GM23338 (cell line): ENCODE data around the gene EVA1B. TPM values are rescaled to one million over a fixed set of nuclear protein-coding genes. Genes with fewer than 3 reads are reported as not detected.

Experiments used
- ATAC-seq: fragments of 200-7000 bp; cut with Tn5 transposase; 3 replicates; pipeline ENCODE4 v1.9.1; 2020
- DNase-seq: peaks from one replicate; pipeline ENCODE4 v3.0.0-alpha.2; 2015; ENCODE audit warnings: low spot score
- H2AFZ ChIP-seq: fragments of 200-600 bp; sonication (generic); 2 replicates; pipeline ENCODE4 v1.8.0; 2016; ENCODE audit warnings: antibody characterized with exemption, mild to moderate bottlenecking, moderate library complexity
- H3F3A ChIP-seq: fragments of 200-600 bp; sonication (generic); replicated peaks from 2 replicates; pipeline ENCODE4 v1.8.0; 2017; ENCODE audit warnings: antibody characterized with exemption, mixed run types, low read depth
- H3K27ac ChIP-seq: fragments of 200-600 bp; sonication (generic); 2 replicates; pipeline ENCODE4 v1.6.1; 2016; ENCODE audit warnings: low read depth
- H3K27me3 ChIP-seq: fragments of 200-600 bp; sonication (generic); 2 replicates; pipeline ENCODE4 v1.8.0; 2016; ENCODE audit warnings: mild to moderate bottlenecking, mixed run types, moderate library complexity; ENCODE audit not compliant: insufficient read depth
- H3K36me3 ChIP-seq: fragments of 200-600 bp; sonication (generic); 2 replicates; pipeline ENCODE4 v1.8.0; 2016; ENCODE audit warnings: mild to moderate bottlenecking; ENCODE audit not compliant: insufficient read depth
- H3K4me1 ChIP-seq: fragments of 200-600 bp; sonication (generic); 2 replicates; pipeline ENCODE4 v1.8.0; 2016; ENCODE audit warnings: mild to moderate bottlenecking, moderate library complexity; ENCODE audit not compliant: insufficient read depth
- H3K4me2 ChIP-seq: fragments of 200-600 bp; sonication (generic); 2 replicates; pipeline ENCODE4 v1.7.1; 2017; ENCODE audit warnings: mixed run types
- H3K4me3 ChIP-seq: fragments of 200-600 bp; sonication (generic); 2 replicates; pipeline ENCODE4 v1.6.1; 2016; ENCODE audit warnings: mixed run types
- H3K79me2 ChIP-seq: fragments of 200-600 bp; sonication (generic); replicated peaks from 2 replicates; pipeline ENCODE4 v1.8.0; 2017; ENCODE audit warnings: mild to moderate bottlenecking; ENCODE audit not compliant: insufficient read depth
- H3K9me2 ChIP-seq: fragments of 200-600 bp; sonication (generic); 2 replicates; pipeline ENCODE4 v1.8.0; 2017; ENCODE audit not compliant: insufficient read depth
- H4K20me1 ChIP-seq: fragments of 200-600 bp; sonication (generic); replicated peaks from 2 replicates; pipeline ENCODE4 v1.8.0; 2017; ENCODE audit warnings: mild to moderate bottlenecking; ENCODE audit not compliant: insufficient read depth
- H3K27ac Mint-ChIP-seq: 2 replicates; pipeline ENCODE4 v1.8.0; 2020; ENCODE audit warnings: inconsistent platforms, mild to moderate bottlenecking, moderate library complexity, mixed read lengths
- H3K27me3 Mint-ChIP-seq: 3 replicates; pipeline ENCODE4 v1.8.0; 2022; ENCODE audit warnings: low read depth, mild to moderate bottlenecking, moderate library complexity, mixed read lengths, inconsistent platforms; ENCODE audit not compliant: insufficient read depth, poor library complexity
- H3K36me3 Mint-ChIP-seq: 3 replicates; pipeline ENCODE4 v1.8.0; 2021; ENCODE audit warnings: low read depth, mild to moderate bottlenecking, inconsistent platforms, moderate library complexity, mixed read lengths
- H3K4me1 Mint-ChIP-seq: 3 replicates; pipeline ENCODE4 v1.8.0; 2020; ENCODE audit warnings: mild to moderate bottlenecking, inconsistent platforms, mixed read lengths
- H3K4me3 Mint-ChIP-seq: 3 replicates; pipeline ENCODE4 v1.8.0; 2021; ENCODE audit warnings: moderate library complexity, mild to moderate bottlenecking, inconsistent platforms, mixed read lengths
- H3K9me3 Mint-ChIP-seq: 3 replicates; pipeline ENCODE4 v1.8.0; 2020; ENCODE audit warnings: moderate library complexity, mild to moderate bottlenecking, inconsistent platforms, mixed read lengths
- CREB1 ChIP-seq: fragments of 250-450 bp; sonication (Bioruptor Pico); IDR thresholded peaks from 2 replicates; pipeline ENCODE4 v1.5.0; 2020; ENCODE audit warnings: low read depth, mild to moderate bottlenecking, moderate library complexity
- ETS1 ChIP-seq: IDR thresholded peaks from 2 replicates; pipeline ENCODE4 v1.6.1; 2016; ENCODE audit warnings: antibody characterized with exemption
- EZH2 ChIP-seq: fragments of 200-600 bp; sonication (generic); IDR thresholded peaks from one replicate; pipeline ENCODE4 v1.8.0; 2017; ENCODE audit warnings: antibody characterized with exemption, mild to moderate bottlenecking, low read depth; ENCODE audit not compliant: unreplicated experiment
- EZH2phosphoT487 ChIP-seq: fragments of 200-600 bp; sonication (generic); IDR thresholded peaks from one replicate; pipeline ENCODE4 v1.8.1; 2018; ENCODE audit warnings: antibody characterized with exemption; ENCODE audit not compliant: unreplicated experiment
- JUNB ChIP-seq: IDR thresholded peaks from one replicate; pipeline ENCODE4 v1.6.1; 2016; ENCODE audit warnings: antibody characterized with exemption; ENCODE audit not compliant: unreplicated experiment
- NANOG ChIP-seq: IDR thresholded peaks from 2 replicates; pipeline ENCODE4 v1.6.1; 2016; ENCODE audit warnings: antibody characterized with exemption, borderline replicate concordance
- POLR2AphosphoS5 ChIP-seq: IDR thresholded peaks from 2 replicates; pipeline ENCODE4 v1.6.1; 2016; ENCODE audit warnings: antibody characterized with exemption, low read depth
- STAT1 ChIP-seq: IDR thresholded peaks from one replicate; pipeline ENCODE4 v1.6.1; 2016; ENCODE audit warnings: antibody characterized with exemption; ENCODE audit not compliant: unreplicated experiment
- ZNF331 ChIP-seq: fragments of 250-450 bp; sonication (Bioruptor Pico); IDR thresholded peaks from 2 replicates; pipeline ENCODE4 v1.5.0; 2020; ENCODE audit warnings: low read depth, mild to moderate bottlenecking, moderate library complexity
- polyA plus RNA-seq: library from polyadenylated mRNA; unstranded; fragments of >200 nt; fragmentation: Nextera tagmentation; extraction: Ambion mirVana; gene quantifications from 2 replicates; pipeline ENCODE4 v1.2.1, GENCODE V29; 2016
- total RNA-seq: library from RNA; depleted of rRNA; stranded (reverse); fragments of >200 nt; shearing (Covaris generic); gene quantifications from 2 replicates; pipeline ENCODE4 v1.2.3, GENCODE V29; 2014
- TF ChIP-seq, protein P1 (sequence below): IDR thresholded peaks from one replicate; pipeline ENCODE4 v1.6.1; 2018; ENCODE audit warnings: antibody characterized with exemption; ENCODE audit not compliant: unreplicated experiment
- TF ChIP-seq, protein P2 (sequence below), 2 experiments: fragments of 200-600 bp in 1 of 2; sonication (generic) in 1 of 2; conservative IDR thresholded peaks; 2 replicates each; pipeline versions ENCODE4 v1.5.1 to v1.6.1; 2016 to 2017; ENCODE audit warnings: antibody characterized with exemption in 2 of 2, low read depth in 2 of 2, mild to moderate bottlenecking in 2 of 2, moderate library complexity in 1 of 2

The EVA1B gene
- total and polyA plus RNA-seq, 2 experiments from 2014 or later, result 9.2 to 27.3 TPM

DNA sequence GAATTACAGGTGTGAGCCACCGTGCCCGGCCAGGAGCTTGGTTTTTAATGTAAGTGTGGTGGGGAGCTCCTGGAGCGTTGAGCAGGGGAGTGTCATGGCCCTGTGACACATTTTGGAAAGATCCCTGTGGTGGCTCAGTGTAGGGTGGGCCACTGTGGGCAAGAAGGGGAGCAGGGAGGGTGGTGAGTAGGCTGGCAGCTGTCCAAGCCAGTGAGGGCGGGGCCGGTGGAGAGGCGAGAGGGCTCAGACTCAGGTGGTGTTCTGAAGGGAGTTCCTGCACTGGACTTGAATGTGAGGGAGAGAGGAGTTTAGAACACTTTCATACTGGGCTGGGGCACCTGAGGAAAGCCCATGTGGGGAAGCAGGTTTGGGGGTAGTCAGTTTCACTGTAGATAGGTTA lies 3.1 kb upstream of the EVA1B start:
- no peak overlapping the region for H2AFZ ChIP-seq
- H3K4me2 ChIP-seq, result no peak overlapping the region
- H3K36me3 Mint-ChIP-seq, result peaks cover 3% of the 10 kb centered on the region
- no peaks in the 10 kb centered on the region for H3K36me3 ChIP-seq
- no peak for ATAC-seq
- peaks cover 19% of the 10 kb centered on the region for H3F3A ChIP-seq
- no peak overlapping the region for H3K4me3 ChIP-seq
- TF ChIP-seq, protein P1, sequence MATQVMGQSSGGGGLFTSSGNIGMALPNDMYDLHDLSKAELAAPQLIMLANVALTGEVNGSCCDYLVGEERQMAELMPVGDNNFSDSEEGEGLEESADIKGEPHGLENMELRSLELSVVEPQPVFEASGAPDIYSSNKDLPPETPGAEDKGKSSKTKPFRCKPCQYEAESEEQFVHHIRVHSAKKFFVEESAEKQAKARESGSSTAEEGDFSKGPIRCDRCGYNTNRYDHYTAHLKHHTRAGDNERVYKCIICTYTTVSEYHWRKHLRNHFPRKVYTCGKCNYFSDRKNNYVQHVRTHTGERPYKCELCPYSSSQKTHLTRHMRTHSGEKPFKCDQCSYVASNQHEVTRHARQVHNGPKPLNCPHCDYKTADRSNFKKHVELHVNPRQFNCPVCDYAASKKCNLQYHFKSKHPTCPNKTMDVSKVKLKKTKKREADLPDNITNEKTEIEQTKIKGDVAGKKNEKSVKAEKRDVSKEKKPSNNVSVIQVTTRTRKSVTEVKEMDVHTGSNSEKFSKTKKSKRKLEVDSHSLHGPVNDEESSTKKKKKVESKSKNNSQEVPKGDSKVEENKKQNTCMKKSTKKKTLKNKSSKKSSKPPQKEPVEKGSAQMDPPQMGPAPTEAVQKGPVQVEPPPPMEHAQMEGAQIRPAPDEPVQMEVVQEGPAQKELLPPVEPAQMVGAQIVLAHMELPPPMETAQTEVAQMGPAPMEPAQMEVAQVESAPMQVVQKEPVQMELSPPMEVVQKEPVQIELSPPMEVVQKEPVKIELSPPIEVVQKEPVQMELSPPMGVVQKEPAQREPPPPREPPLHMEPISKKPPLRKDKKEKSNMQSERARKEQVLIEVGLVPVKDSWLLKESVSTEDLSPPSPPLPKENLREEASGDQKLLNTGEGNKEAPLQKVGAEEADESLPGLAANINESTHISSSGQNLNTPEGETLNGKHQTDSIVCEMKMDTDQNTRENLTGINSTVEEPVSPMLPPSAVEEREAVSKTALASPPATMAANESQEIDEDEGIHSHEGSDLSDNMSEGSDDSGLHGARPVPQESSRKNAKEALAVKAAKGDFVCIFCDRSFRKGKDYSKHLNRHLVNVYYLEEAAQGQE, result no peak
- no peak for TF ChIP-seq CREB1 (CRISPR knock-in tag)
- H3K4me1 ChIP-seq, result peaks cover 18% of the 10 kb centered on the region
- DNase-seq, result no peak
- H3K9me2 ChIP-seq, result no peaks in the 10 kb centered on the region
- H3K79me2 ChIP-seq, result no peaks in the 10 kb centered on the region
- H3K4me1 Mint-ChIP-seq, result peaks cover 18% of the 10 kb centered on the region
- H3K4me3 Mint-ChIP-seq, result no peak overlapping the region
- H3K9me3 Mint-ChIP-seq, result no peaks in the 10 kb centered on the region
- H3K27me3 Mint-ChIP-seq, result peaks cover 19% of the 10 kb centered on the region
- no peak overlapping the region for H3K27ac Mint-ChIP-seq
- peaks cover 35% of the 10 kb centered on the region for H3K27me3 ChIP-seq
- H4K20me1 ChIP-seq, result no peaks in the 10 kb centered on the region
- no peak overlapping the region for H3K27ac ChIP-seq

GRCh38 chr1:36324353-36324703 lies 883 bp upstream of the EVA1B start:
- H3K4me2 ChIP-seq, result peak overlapping the region; percentile 92
- ATAC-seq, result no peak
- Mint-ChIP-seq H3K4me1 (peaks cover 18% of the 10 kb centered on the region), H3K4me3 (peak overlapping the region; percentile 76), H3K9me3 (no peaks in the 10 kb centered on the region), H3K27me3 (peaks cover 28% of the 10 kb centered on the region), H3K36me3 (peaks cover 3% of the 10 kb centered on the region), H3K27ac (no peak overlapping the region)
- no peak overlapping the region for H2AFZ ChIP-seq
- H3K4me1 ChIP-seq, result peaks cover 23% of the 10 kb centered on the region
- DNase-seq, result no peak
- H3K27me3 ChIP-seq, result peaks cover 46% of the 10 kb centered on the region
- H3F3A ChIP-seq, result peaks cover 22% of the 10 kb centered on the region
- no peak overlapping the region for H3K27ac ChIP-seq
- H4K20me1 ChIP-seq, result no peaks in the 10 kb centered on the region
- no peaks in the 10 kb centered on the region for H3K36me3 ChIP-seq
- no peaks in the 10 kb centered on the region for H3K79me2 ChIP-seq
- H3K4me3 ChIP-seq, result peak overlapping the region; percentile 88
- H3K9me2 ChIP-seq, result no peaks in the 10 kb centered on the region; the same call in 1 of the 2 replicates
- TF ChIP-seq JUNB (no peak), ETS1 (no peak), EZH2 (no peak), STAT1 (no peak), EZH2phosphoT487 (no peak), ZNF331 (CRISPR knock-in tag) (no peak), NANOG (no peak), POLR2AphosphoS5 (no peak)
- TF ChIP-seq, protein P2, sequence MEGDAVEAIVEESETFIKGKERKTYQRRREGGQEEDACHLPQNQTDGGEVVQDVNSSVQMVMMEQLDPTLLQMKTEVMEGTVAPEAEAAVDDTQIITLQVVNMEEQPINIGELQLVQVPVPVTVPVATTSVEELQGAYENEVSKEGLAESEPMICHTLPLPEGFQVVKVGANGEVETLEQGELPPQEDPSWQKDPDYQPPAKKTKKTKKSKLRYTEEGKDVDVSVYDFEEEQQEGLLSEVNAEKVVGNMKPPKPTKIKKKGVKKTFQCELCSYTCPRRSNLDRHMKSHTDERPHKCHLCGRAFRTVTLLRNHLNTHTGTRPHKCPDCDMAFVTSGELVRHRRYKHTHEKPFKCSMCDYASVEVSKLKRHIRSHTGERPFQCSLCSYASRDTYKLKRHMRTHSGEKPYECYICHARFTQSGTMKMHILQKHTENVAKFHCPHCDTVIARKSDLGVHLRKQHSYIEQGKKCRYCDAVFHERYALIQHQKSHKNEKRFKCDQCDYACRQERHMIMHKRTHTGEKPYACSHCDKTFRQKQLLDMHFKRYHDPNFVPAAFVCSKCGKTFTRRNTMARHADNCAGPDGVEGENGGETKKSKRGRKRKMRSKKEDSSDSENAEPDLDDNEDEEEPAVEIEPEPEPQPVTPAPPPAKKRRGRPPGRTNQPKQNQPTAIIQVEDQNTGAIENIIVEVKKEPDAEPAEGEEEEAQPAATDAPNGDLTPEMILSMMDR (conservative IDR thresholded peaks at IDR 0.05; ENCODE audit: low read depth in 2 of 2), result no peak
- TF ChIP-seq, protein P1, result no peak
